ENCODE data around the gene SORCS1.

The SORCS1 gene

DNA sequence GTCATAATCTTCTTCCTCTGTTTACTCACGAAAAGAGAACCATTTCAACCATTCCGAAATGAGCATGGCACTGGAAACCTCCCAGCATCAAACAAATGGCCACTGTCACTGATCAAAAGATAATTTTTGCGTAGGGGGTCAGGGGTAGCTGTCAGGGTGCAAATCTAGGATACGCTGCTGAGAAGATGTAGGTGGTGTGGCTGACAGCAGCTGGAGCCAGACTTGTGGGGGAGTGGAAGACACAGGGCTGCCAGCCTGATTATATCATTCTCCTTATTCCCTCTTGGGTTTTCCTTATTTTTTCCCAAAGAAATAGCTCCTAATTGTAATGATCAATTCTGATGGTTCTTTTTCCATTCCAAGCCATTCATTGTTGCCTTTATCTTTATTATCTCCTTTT, 266.1 kb downstream of the SORCS1 start:
- DNase-seq (ENCODE audit: low read depth) = no peak

DNA sequence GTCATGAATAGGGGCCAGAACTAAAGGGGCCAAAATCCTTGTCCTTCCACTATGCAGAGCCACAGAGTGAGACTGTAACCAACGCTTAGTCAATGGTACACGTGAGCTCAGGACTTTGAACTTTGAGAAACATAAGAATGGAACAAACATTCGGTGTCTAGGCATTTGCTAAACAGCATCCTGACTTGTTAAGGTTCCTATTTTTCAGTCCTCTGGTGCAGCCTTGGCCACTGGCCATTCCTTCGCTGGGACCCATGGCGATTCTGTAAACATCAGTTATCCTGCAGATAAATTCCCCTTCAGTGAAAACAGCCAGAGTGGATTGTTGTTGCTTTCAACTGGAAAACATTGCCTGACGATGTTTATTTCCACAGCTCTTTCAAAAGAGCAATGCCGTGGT, 266.8 kb downstream of the SORCS1 start:
- no peak for DNase-seq (ENCODE audit: low read depth)

GRCh38 chr10:106894692-106895091, 269.8 kb downstream of the SORCS1 start:
- DNase-seq (ENCODE audit: low read depth) = no peak

DNA sequence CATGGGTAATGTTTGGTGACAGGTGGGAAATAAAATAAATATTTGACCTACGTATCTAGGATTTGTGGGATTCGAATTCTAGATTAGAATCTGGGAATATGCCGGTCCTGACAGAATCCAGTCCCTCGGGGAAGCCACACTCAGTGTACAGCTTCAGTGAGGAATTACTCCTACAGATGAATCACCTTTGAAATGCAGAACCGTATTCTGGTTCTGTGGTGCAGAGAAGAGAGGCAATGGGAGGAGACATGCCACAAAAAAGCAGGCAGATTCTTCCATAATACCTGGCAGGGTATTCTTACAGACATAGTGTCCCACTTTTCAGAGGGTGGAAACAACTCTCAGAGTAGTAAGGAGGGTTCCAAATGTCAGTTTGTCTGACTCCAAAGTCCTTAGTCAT, 286.9 kb downstream of the SORCS1 start:
- no peak for DNase-seq (ENCODE audit: low read depth)

- DNase-seq (ENCODE audit: low read depth) = no peak
These were observed 290.0 kb downstream of the SORCS1 start for GRCh38 chr10:106874604-106874889.

GRCh38 chr10:106873770-106874603, 290.5 kb downstream of the SORCS1 start:
- no peak for DNase-seq (ENCODE audit: low read depth)

DNA sequence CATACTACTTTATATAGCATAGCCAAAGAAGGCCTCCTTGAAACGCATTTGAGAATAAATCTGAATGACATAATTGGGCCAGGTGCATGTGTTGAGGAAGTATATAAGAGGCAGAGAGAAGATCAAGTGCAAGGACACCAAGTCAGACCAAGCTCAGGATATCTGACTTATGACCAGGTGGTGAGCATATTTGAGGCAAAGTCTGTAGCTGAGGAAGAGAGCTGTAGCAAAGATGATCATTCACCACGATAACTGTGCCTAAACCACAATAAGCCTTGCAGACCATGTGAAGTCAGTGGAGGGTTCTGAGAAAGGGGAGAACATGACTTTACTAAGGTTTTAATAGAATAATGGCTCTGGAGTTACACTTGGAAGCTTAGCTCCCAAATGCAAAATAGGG, 292.3 kb downstream of the SORCS1 start:
- no peak for DNase-seq (ENCODE audit: low read depth)

DNA sequence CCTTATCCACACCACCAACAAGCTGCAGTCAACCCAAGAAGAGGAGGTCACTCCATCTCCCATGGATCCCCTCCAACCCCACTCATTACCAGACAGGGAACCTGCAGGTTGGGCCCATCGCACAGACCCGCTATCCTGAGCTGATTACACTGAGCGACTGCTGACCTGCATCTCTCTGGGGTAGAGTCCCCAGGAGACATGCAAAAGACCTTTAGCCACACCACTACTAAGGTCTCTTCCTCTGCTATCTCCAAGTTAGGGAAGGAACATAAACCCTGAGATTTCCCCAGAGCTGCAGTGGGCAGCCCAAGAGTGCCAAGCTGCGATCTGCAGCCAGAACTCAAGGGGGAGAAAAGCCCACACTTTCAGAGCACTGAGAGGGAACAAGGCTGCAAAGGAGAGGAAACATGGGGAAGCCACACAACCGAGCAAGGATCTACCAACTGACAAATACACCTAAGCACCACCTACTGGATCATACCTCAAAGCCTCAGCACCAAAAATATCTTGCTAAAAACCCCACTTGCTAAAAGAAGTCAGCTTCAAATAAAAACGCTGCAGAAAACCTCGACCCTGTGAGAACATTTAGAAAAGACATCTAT, 298.2 kb downstream of the SORCS1 start:
- DNase-seq (ENCODE audit: low read depth) = no peak

DNA sequence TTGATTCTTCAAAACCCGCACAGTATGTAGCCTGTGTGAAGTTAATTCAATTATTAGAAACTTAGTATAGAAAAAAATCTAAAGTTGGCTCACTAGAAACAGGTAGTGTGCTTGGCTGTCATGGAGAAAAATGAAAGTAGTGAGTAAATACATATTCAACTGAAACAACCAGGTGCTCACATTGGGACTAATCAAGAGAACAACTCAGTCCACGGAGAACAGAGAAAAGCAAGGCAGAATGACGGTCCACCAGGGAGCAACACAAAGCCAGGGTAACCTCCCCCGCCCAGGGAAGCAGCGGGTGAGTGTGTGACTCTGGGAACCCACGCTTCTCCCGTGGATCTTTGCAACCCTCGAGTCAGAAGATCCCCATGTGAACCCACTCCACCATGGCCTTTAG, 300.5 kb downstream of the SORCS1 start:
- no peak for DNase-seq (ENCODE audit: low read depth)

GRCh38 chr10:106863549-106863948, 301.0 kb downstream of the SORCS1 start:
- DNase-seq (ENCODE audit: low read depth) = no peak

- no peak for DNase-seq (ENCODE audit: low read depth)
These were observed 304.4 kb downstream of the SORCS1 start for GRCh38 chr10:106859892-106860652.

- no peak for DNase-seq (ENCODE audit: low read depth)
These were observed 306.8 kb downstream of the SORCS1 start for GRCh38 chr10:106857728-106858127.

- DNase-seq (ENCODE audit: low read depth) = no peak
These were observed 307.3 kb downstream of the SORCS1 start for GRCh38 chr10:106857213-106857612.

DNA sequence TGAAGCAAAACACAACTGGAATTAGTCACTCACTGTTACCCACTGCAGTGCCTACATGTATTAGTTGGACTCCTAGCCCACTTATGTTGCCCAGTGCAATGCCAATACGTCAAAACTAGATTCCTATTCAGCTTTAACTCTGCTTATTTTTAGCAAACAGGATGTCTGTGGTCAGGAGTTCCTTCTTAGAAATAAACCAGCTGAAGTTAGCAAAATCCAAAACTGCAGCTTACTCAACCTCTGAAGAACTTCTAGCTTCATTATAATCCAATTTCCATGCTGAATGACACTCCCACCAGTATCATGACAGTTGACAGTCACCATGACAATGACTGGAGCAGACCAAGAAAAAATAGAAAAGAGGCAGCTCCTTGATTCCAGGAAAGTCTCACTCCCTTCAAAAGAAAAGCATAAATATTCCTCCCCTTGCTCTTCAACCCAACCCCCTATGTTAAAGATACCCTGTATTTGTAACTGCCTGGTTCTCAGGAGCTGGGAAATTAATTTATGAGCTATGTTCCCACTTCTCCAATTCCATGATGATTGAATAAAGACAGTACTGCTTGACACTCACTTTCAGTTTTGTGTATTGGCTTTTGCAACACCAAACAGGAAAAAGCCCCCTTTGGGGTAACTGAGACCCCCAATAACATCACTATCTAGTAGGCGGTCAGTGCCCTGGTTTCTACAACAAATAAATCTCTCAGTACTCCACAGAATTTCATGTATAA, 327.4 kb downstream of the SORCS1 start:
- no peak for DNase-seq (ENCODE audit: low read depth)

DNA sequence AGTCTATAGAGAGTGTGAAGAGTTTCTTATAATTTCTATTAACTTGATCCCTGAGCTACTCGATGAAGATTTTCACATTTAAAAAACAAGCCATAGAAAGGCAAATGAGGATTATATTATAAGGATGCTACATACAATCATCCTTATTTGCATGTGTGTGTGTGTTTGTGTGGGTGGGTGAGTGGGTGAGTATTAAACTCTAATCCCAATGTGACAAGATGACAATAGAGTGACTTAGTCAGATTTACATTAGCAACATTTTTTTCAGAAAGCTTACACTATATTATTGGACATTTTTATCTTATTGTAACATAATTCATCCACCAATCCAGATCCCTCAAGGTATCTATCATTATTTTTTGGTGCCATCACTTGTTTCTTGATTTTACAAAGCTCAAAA, 331.7 kb downstream of the SORCS1 start:
- DNase-seq (ENCODE audit: low read depth) = no peak

DNA sequence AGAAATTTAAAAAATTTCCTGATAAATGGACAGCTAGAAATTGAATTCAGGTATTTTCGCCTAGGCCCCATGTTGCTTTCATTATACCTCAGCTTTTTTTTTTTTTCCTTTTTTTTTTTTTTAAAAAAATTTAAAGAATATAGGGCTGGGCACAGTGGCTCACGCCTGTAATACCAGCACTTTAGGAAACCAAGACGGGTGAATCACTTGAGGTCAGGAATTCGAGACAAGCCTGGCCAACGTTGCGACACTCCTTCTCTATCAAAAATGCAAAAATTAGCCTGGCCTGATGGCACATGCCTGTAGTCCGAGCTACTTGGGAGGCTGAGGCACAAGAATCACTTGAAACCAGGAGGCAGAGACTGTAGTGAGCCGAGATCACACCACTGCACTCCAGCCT, 334.0 kb downstream of the SORCS1 start:
- DNase-seq (ENCODE audit: low read depth) = no peak

DNA sequence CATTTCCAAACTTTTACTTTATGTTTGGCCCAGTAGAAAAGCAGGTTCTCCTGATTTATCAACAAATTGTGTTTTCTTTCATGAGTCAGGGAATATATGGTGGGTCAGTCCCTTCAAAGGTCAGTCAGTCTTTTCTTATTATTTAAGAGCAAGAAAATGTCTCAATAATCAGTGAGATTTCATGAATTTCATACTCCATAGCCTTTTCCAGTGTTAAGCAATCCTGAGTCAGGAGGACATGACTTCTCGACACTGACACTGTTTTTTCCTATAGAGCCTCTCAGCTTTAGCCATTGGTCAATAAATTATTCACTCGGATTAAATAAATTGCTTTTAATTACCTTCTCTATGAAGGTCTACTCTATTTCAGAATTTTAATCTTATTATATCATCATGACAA, 334.5 kb downstream of the SORCS1 start:
- DNase-seq (ENCODE audit: low read depth) = no peak

GRCh38 chr10:106826716-106827115, 337.8 kb downstream of the SORCS1 start:
- DNase-seq (ENCODE audit: low read depth) = no peak

GRCh38 chr10:106825576-106826364, 338.7 kb downstream of the SORCS1 start:
- DNase-seq (ENCODE audit: low read depth) = no peak

GRCh38 chr10:106820579-106820978, 343.9 kb downstream of the SORCS1 start:
- DNase-seq (ENCODE audit: low read depth) = no peak

DNA sequence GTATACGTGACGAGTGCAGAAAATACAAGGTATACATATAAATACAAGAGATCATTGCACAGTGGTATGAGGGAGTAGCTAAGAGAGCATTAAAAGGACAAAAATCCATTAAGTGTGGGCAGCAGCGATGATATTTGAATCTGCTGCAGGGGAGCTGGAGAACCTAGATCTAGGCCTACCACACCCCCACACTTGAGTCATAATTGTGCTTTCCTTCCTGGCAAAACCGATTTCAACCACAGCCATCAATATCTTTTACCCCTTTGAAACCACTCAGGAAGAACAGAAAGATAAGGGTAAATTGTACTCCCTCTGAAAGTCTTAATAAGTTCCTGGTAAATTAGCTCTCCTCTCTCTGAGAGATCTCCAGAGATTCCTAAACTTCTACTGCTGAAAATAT, 345.0 kb downstream of the SORCS1 start:
- no peak for DNase-seq (ENCODE audit: low read depth)

Measured in stimulated activated CD8-positive, alpha-beta memory T cell treated with anti-CD3 and anti-CD28 coated beads, Interleukin-12 subunit alpha, Interleukin-12 subunit beta, amount 100 ng/mL, for 1 hour (primary cell).